GM23338 (cell line): ENCODE measurements around the gene USH2A. TPM values are rescaled to one million over a fixed set of nuclear protein-coding genes. Genes with fewer than 3 reads are reported as not detected.

Experiments
- ATAC-seq: fragments of 200-7000 bp; cut with Tn5 transposase; 3 replicates; pipeline ENCODE4 v1.9.1; 2020
- DNase-seq: peaks from one replicate; pipeline ENCODE4 v3.0.0-alpha.2; 2015; ENCODE audit warnings: low spot score
- H2AFZ ChIP-seq: fragments of 200-600 bp; sonication (generic); 2 replicates; pipeline ENCODE4 v1.8.0; 2016; ENCODE audit warnings: antibody characterized with exemption, mild to moderate bottlenecking, moderate library complexity
- H3F3A ChIP-seq: fragments of 200-600 bp; sonication (generic); replicated peaks from 2 replicates; pipeline ENCODE4 v1.8.0; 2017; ENCODE audit warnings: antibody characterized with exemption, mixed run types, low read depth
- H3K27ac ChIP-seq: fragments of 200-600 bp; sonication (generic); 2 replicates; pipeline ENCODE4 v1.6.1; 2016; ENCODE audit warnings: low read depth
- H3K27me3 ChIP-seq: fragments of 200-600 bp; sonication (generic); 2 replicates; pipeline ENCODE4 v1.8.0; 2016; ENCODE audit warnings: mild to moderate bottlenecking, mixed run types, moderate library complexity; ENCODE audit not compliant: insufficient read depth
- H3K36me3 ChIP-seq: fragments of 200-600 bp; sonication (generic); 2 replicates; pipeline ENCODE4 v1.8.0; 2016; ENCODE audit warnings: mild to moderate bottlenecking; ENCODE audit not compliant: insufficient read depth
- H3K4me1 ChIP-seq: fragments of 200-600 bp; sonication (generic); 2 replicates; pipeline ENCODE4 v1.8.0; 2016; ENCODE audit warnings: mild to moderate bottlenecking, moderate library complexity; ENCODE audit not compliant: insufficient read depth
- H3K4me2 ChIP-seq: fragments of 200-600 bp; sonication (generic); 2 replicates; pipeline ENCODE4 v1.7.1; 2017; ENCODE audit warnings: mixed run types
- H3K4me3 ChIP-seq: fragments of 200-600 bp; sonication (generic); 2 replicates; pipeline ENCODE4 v1.6.1; 2016; ENCODE audit warnings: mixed run types
- H3K79me2 ChIP-seq: fragments of 200-600 bp; sonication (generic); replicated peaks from 2 replicates; pipeline ENCODE4 v1.8.0; 2017; ENCODE audit warnings: mild to moderate bottlenecking; ENCODE audit not compliant: insufficient read depth
- H3K9me2 ChIP-seq: fragments of 200-600 bp; sonication (generic); 2 replicates; pipeline ENCODE4 v1.8.0; 2017; ENCODE audit not compliant: insufficient read depth
- H4K20me1 ChIP-seq: fragments of 200-600 bp; sonication (generic); replicated peaks from 2 replicates; pipeline ENCODE4 v1.8.0; 2017; ENCODE audit warnings: mild to moderate bottlenecking; ENCODE audit not compliant: insufficient read depth
- H3K27ac Mint-ChIP-seq: 2 replicates; pipeline ENCODE4 v1.8.0; 2020; ENCODE audit warnings: inconsistent platforms, mild to moderate bottlenecking, moderate library complexity, mixed read lengths
- H3K27me3 Mint-ChIP-seq: 3 replicates; pipeline ENCODE4 v1.8.0; 2022; ENCODE audit warnings: low read depth, mild to moderate bottlenecking, moderate library complexity, mixed read lengths, inconsistent platforms; ENCODE audit not compliant: insufficient read depth, poor library complexity
- H3K36me3 Mint-ChIP-seq: 3 replicates; pipeline ENCODE4 v1.8.0; 2021; ENCODE audit warnings: low read depth, mild to moderate bottlenecking, inconsistent platforms, moderate library complexity, mixed read lengths
- H3K4me1 Mint-ChIP-seq: 3 replicates; pipeline ENCODE4 v1.8.0; 2020; ENCODE audit warnings: mild to moderate bottlenecking, inconsistent platforms, mixed read lengths
- H3K4me3 Mint-ChIP-seq: 3 replicates; pipeline ENCODE4 v1.8.0; 2021; ENCODE audit warnings: moderate library complexity, mild to moderate bottlenecking, inconsistent platforms, mixed read lengths
- H3K9me3 Mint-ChIP-seq: 3 replicates; pipeline ENCODE4 v1.8.0; 2020; ENCODE audit warnings: moderate library complexity, mild to moderate bottlenecking, inconsistent platforms, mixed read lengths
- CTCF ChIP-seq, 2 experiments: fragments of 200-600 bp in 1 of 2; sonication (generic) in 1 of 2; conservative IDR thresholded peaks; 2 replicates each; pipeline versions ENCODE4 v1.5.1 to v1.6.1; 2016 to 2017; ENCODE audit warnings: antibody characterized with exemption in 2 of 2, low read depth in 2 of 2, mild to moderate bottlenecking in 2 of 2, moderate library complexity in 1 of 2
- EZH2 ChIP-seq: fragments of 200-600 bp; sonication (generic); IDR thresholded peaks from one replicate; pipeline ENCODE4 v1.8.0; 2017; ENCODE audit warnings: antibody characterized with exemption, mild to moderate bottlenecking, low read depth; ENCODE audit not compliant: unreplicated experiment
- EZH2phosphoT487 ChIP-seq: fragments of 200-600 bp; sonication (generic); IDR thresholded peaks from one replicate; pipeline ENCODE4 v1.8.1; 2018; ENCODE audit warnings: antibody characterized with exemption; ENCODE audit not compliant: unreplicated experiment
- JUNB ChIP-seq: IDR thresholded peaks from one replicate; pipeline ENCODE4 v1.6.1; 2016; ENCODE audit warnings: antibody characterized with exemption; ENCODE audit not compliant: unreplicated experiment
- NANOG ChIP-seq: IDR thresholded peaks from 2 replicates; pipeline ENCODE4 v1.6.1; 2016; ENCODE audit warnings: antibody characterized with exemption, borderline replicate concordance
- POLR2AphosphoS5 ChIP-seq: IDR thresholded peaks from 2 replicates; pipeline ENCODE4 v1.6.1; 2016; ENCODE audit warnings: antibody characterized with exemption, low read depth
- REST ChIP-seq: IDR thresholded peaks from one replicate; pipeline ENCODE4 v1.6.1; 2018; ENCODE audit warnings: antibody characterized with exemption; ENCODE audit not compliant: unreplicated experiment
- STAT1 ChIP-seq: IDR thresholded peaks from one replicate; pipeline ENCODE4 v1.6.1; 2016; ENCODE audit warnings: antibody characterized with exemption; ENCODE audit not compliant: unreplicated experiment
- ZNF114 ChIP-seq: fragments of 250-450 bp; sonication (Bioruptor Pico); IDR thresholded peaks from 2 replicates; pipeline ENCODE4 v1.5.0; 2020; ENCODE audit warnings: mild to moderate bottlenecking, moderate library complexity
- ZNF331 ChIP-seq: fragments of 250-450 bp; sonication (Bioruptor Pico); IDR thresholded peaks from 2 replicates; pipeline ENCODE4 v1.5.0; 2020; ENCODE audit warnings: low read depth, mild to moderate bottlenecking, moderate library complexity
- ZNF462 ChIP-seq: fragments of 250-450 bp; sonication (Bioruptor Pico); IDR thresholded peaks from 2 replicates; pipeline ENCODE4 v1.5.0; 2020; ENCODE audit warnings: mild to moderate bottlenecking, moderate library complexity
- polyA plus RNA-seq: library from polyadenylated mRNA; unstranded; fragments of >200 nt; fragmentation: Nextera tagmentation; extraction: Ambion mirVana; gene quantifications from 2 replicates; pipeline ENCODE4 v1.2.1, GENCODE V29; 2016
- total RNA-seq: library from RNA; depleted of rRNA; stranded (reverse); fragments of >200 nt; shearing (Covaris generic); gene quantifications from 2 replicates; pipeline ENCODE4 v1.2.3, GENCODE V29; 2014

The USH2A gene
- total and polyA plus RNA-seq, 2 experiments from 2014 or later = 0.03 TPM

GRCh38 chr1:216045400-216045799 is 377.8 kb downstream of the USH2A start:
- Mint-ChIP-seq H3K9me3 (no peaks in the 10 kb centered on the region; the same call in 2 of the 3 replicates), H3K27ac (no peak overlapping the region), H3K4me3 (no peak overlapping the region), H3K27me3 (peaks cover 2% of the 10 kb centered on the region), H3K36me3 (no peaks in the 10 kb centered on the region), H3K4me1 (no peaks in the 10 kb centered on the region)
- no peak for DNase-seq
- Histone ChIP-seq H4K20me1 (no peaks in the 10 kb centered on the region), H3K4me1 (no peaks in the 10 kb centered on the region), H3K27ac (no peak overlapping the region), H3K36me3 (no peaks in the 10 kb centered on the region), H2AFZ (no peak overlapping the region), H3K9me2 (no peaks in the 10 kb centered on the region; the same call in 1 of the 2 replicates), H3K4me3 (no peak overlapping the region), H3K4me2 (no peak overlapping the region), H3F3A (no peaks in the 10 kb centered on the region), H3K79me2 (no peaks in the 10 kb centered on the region), H3K27me3 (no peaks in the 10 kb centered on the region)
- ATAC-seq = no peak
- TF ChIP-seq JUNB = no peak

- no peaks in the 10 kb centered on the region for H3K36me3 ChIP-seq
- H3K4me3 Mint-ChIP-seq = no peak overlapping the region
- H3K4me1 ChIP-seq = no peaks in the 10 kb centered on the region
- no peaks in the 10 kb centered on the region for H3F3A ChIP-seq
- no peaks in the 10 kb centered on the region for H3K36me3 Mint-ChIP-seq
- ATAC-seq (no peak), DNase-seq (no peak)
- no peak overlapping the region for H3K4me2 ChIP-seq
- no peaks in the 10 kb centered on the region; the same call in 2 of the 3 replicates for H3K9me3 Mint-ChIP-seq
- no peaks in the 10 kb centered on the region for H3K27me3 ChIP-seq
- peaks cover 2% of the 10 kb centered on the region for H3K27me3 Mint-ChIP-seq
- no peaks in the 10 kb centered on the region; the same call in 1 of the 2 replicates for H3K9me2 ChIP-seq
- H4K20me1 ChIP-seq = no peaks in the 10 kb centered on the region
- H3K27ac ChIP-seq = no peak overlapping the region
- H3K79me2 ChIP-seq = no peaks in the 10 kb centered on the region
- no peak overlapping the region for H3K27ac Mint-ChIP-seq
- H2AFZ ChIP-seq = no peak overlapping the region
- H3K4me3 ChIP-seq = no peak overlapping the region
- H3K4me1 Mint-ChIP-seq = no peaks in the 10 kb centered on the region
- no peak for TF ChIP-seq CTCF (conservative IDR thresholded peaks at IDR 0.05; ENCODE audit: low read depth in 2 of 2)
- no peak for TF ChIP-seq JUNB
- TF ChIP-seq ZNF331 (CRISPR knock-in tag) = no peak
- TF ChIP-seq EZH2 = no peak
- no peak for TF ChIP-seq ZNF114 (CRISPR knock-in tag)
- no peak for TF ChIP-seq NANOG
- no peak for TF ChIP-seq ZNF462
- no peak for TF ChIP-seq REST
- no peak for TF ChIP-seq EZH2phosphoT487
- TF ChIP-seq POLR2AphosphoS5 = no peak
- TF ChIP-seq STAT1 = no peak
These were observed 378.7 kb downstream of the USH2A start for GRCh38 chr1:216044538-216044937.
